ENCODE results near the gene CDK18. TPM values are rescaled to one million over a fixed set of nuclear protein-coding genes. Genes with fewer than 3 reads are reported as not detected.

Gene CDK18
- total RNA-seq, 2 donors from 2014 or later = 27.9 to 46.0 TPM

- peak overlapping the region; percentile 50 for H3K27ac ChIP-seq
- TF ChIP-seq, protein P1, sequence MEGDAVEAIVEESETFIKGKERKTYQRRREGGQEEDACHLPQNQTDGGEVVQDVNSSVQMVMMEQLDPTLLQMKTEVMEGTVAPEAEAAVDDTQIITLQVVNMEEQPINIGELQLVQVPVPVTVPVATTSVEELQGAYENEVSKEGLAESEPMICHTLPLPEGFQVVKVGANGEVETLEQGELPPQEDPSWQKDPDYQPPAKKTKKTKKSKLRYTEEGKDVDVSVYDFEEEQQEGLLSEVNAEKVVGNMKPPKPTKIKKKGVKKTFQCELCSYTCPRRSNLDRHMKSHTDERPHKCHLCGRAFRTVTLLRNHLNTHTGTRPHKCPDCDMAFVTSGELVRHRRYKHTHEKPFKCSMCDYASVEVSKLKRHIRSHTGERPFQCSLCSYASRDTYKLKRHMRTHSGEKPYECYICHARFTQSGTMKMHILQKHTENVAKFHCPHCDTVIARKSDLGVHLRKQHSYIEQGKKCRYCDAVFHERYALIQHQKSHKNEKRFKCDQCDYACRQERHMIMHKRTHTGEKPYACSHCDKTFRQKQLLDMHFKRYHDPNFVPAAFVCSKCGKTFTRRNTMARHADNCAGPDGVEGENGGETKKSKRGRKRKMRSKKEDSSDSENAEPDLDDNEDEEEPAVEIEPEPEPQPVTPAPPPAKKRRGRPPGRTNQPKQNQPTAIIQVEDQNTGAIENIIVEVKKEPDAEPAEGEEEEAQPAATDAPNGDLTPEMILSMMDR (IDR thresholded peaks at IDR 0.05) = no peak
- no peaks in the 10 kb centered on the region for H3K36me3 ChIP-seq
- no peaks in the 10 kb centered on the region for H3K27me3 ChIP-seq
- H3K9me3 ChIP-seq = no peaks in the 10 kb centered on the region
- DNase-seq = no peak
- intact Hi-C loops (cut with DNase I) = no loop called here
- H3K4me3 ChIP-seq = no peak overlapping the region
- H3K4me1 ChIP-seq = peaks cover 9% of the 10 kb centered on the region
- H3K9ac ChIP-seq (ENCODE audit: low read depth in 2 of 2, low read length in 2 of 2) = peak overlapping the region in 1 of 2 donors; percentile 65
Measured at GRCh38 chr1:205582046-205582445, 77.6 kb downstream of the CDK18 start.

Other genes with a start within 250 kb of the CDK18 start
- 10 to 100 TPM; 21.2 to 27.2 TPM for gene NUAK2, start 182.9 kb upstream of the CDK18 start, total RNA-seq
- under 1 TPM; 0.44 to 0.58 TPM for gene KLHDC8A, start 147.7 kb upstream of the CDK18 start, total RNA-seq
- 1 to 10 TPM in 1 of 2 donors, under 1 TPM in 1; 0.77 to 1.1 TPM for gene LEMD1, start 82.6 kb upstream of the CDK18 start, total RNA-seq
- gene BLACAT1, start 48.6 kb upstream of the CDK18 start, total RNA-seq = under 1 TPM; 0.20 to 0.37 TPM
- gene ELK4, start 127.3 kb downstream of the CDK18 start, total RNA-seq = 10 to 100 TPM; 30.5 to 37.6 TPM
- 10 to 100 TPM; 17.9 to 29.6 TPM for gene SLC45A3, start 175.8 kb downstream of the CDK18 start, total RNA-seq
- gene NUCKS1, start 245.5 kb downstream of the CDK18 start, total RNA-seq = 100 to 1,000 TPM; 117 to 123 TPM